ENCODE measurements around the gene CHAF1A.

GRCh38 chr19:4362831-4363545 lies 39.5 kb upstream of the CHAF1A start:
- TF ChIP-seq CTCF (conservative IDR thresholded peaks at IDR 0.05), result no peak; the same call in 1 of the 2 replicates
- no peak for TF ChIP-seq ZFX (IDR thresholded peaks at IDR 0.05)
